NCI-H1417 (cell line): Measurements from ENCODE around the gene PTPRM.
"Not testable (repeated sequence)": the region's sequence is repeated elsewhere in the genome, so short reads cannot be mapped to it uniquely, and the experiment has no call there.

ENCODE experiments used
- DNase-seq, 3 experiments: peaks; one replicate each; lab custom pipeline; 2025; lab: John Stamatoyannopoulos, UW

The PTPRM gene

DNA sequence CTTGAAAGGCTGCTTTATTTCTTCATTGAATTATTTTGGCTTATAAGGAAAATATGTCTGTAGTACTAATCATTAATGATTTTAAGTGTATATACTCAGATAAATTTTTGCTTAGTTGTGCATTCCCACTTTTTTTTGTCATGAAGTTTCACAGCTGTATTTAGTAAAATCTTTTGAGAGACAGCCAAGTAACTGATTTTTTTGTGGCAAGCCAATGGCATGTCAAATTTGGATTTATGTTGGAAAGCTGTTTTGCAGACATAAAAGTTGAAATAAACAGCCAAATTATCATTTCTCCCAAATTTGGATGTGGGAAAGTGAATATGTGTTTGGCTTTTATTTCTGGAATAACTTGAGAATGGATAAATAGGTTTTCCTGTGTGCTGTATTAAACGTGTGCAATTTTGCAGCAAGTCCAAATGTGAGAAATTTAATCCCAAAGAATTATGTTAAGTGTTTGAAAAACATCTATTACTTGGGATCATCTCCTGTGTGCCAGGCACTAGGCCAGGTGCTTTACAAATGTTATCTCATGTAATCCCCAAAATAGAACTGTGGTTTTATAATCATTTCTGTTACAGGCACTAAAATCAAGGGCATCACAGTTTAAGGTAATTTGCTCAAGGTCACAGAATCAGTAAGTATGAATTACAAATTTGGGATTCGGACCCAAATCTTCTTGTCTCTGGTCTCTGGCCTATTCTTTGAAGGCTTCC lies 160.4 kb downstream of the PTPRM start:
- no peak for DNase-seq

DNA sequence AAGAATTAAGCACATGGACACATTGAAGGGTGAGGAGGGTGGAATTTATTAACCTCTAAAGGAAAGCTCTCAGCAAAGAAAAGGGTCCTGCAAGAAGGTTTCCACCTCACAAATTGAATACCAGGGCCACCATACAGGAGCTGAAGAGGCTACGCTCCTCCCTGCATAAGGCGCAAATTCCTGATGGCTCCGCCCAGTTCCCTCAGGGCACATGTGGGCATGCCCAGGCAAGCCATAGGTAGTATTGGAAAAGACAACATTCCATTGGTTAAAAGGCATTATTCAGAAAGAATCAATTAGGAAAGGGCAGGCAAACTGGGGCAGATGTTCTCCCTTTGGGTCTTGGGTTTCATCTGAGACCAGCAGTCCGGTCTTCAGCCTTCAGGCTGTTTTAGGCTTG lies 161.2 kb downstream of the PTPRM start:
- DNase-seq: peak in 2 of 3 experiments; percentile 12 to 24

DNA sequence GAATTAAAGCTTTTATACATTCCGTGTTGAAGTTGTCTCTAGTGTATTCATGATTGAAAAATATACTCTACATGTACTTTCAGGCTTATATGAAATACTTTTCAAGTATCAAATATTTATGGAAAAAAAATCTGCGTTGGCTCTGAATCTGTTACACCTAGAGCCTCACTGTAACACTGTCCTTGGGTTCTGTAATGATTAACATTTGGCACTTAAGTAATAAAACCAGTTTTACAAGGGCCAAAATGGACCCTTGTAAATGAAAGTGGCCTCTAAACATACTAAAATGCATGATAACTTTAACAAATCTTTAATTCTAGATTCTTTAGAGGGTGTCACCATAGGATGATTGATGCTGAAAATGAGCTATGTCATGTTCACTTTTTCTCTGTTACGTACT lies 162.8 kb downstream of the PTPRM start:
- no peak for DNase-seq

DNA sequence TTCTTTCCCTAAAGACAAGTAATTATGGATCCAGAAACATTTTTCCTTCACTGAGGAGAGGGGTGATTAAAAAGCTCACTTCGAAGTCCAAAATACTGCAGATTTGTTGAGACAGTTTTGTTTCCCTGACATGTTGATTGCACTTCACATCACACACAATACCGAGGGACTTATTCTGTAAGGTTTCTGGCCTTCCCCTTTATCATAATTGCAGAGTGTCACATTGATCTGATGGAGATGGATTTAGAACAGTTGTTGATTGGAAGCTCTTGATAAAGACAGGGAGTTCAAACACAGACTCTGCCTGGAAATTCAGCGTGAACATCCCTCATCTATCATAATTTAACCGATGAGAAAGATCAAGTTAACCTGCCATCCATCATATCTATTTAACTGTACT lies 163.6 kb downstream of the PTPRM start:
- no peak for DNase-seq

DNA sequence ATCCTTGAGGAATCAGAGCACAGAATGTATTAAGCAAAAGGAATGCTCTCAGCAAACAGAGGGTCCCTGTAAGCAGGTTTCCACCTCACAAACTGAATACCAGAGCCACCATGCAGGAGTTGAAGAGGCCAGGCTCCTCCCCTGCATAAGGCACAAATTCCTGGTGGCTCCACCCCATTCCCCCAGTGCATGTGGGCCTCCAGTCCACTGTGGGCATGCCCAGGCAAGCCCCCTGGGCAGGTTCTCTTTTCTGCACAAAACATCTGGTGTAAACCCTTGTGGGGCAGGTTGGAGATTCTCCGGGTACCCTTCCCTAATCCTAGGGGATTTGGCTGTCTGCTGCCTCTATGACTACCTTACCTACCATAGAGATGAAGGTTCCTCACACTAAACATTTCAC lies 166.5 kb downstream of the PTPRM start:
- no peak for DNase-seq

DNA sequence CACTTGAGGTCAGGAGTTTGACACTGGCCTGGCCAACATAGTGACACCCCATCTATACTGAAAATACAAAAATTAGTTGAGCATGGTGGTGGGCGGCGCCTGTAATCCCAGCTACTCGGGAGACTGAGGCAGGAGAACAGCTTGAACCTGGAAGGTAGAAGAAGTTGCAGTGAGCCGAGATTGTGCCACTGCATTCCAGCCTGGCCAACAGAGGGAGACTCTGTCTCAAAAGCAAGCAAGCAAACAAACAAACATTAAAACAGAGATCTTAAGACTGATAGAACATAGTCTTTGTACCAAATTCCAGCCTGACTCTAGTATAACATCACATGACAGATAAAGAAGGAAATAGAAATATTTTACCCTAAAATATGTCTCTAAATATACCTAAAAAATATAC lies 168.1 kb downstream of the PTPRM start:
- no peak for DNase-seq

DNA sequence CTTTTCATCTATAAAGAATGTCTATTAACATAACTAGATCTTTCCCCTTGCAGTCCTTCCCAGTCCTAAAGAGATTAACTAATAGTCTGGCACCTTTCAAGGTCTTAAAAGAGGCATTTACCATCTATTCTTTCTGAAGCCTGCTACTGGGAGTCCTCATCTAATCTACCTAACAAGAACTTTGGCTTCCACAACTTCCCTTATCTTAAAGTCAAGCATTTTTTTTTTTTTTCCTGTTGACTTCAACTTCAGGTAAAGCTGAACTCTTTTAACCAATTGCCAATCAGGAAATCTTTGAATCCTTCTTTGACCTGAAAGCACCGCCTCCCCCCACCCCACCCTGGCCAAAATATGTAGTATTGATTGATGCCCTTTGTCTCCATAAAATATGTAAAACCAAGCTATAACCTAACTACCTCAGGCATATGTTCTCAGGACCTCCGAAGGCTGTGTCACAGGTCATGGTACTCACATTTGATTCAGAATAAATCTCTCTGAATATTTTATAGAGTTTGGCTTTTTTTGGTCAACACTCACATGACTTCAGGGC lies 168.6 kb downstream of the PTPRM start:
- no peak for DNase-seq

DNA sequence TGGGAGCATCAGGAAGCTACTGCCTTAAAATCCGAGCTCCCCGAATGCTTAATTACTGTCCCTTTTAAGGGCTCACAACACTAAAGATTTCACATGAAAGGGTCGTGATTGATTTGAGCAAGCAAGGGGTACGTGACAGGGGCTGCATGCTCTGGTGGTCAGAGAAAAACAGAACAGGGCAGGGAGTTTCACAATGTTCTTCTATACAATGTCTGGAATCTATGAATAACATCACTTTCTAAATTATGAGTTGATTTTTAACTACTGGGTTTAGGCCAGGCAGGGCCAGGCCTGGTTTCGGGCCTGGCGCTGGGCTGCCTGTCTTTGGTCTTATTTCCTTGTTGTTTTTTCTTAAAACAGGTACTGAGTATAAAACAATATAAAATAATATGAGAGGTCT lies 169.4 kb downstream of the PTPRM start:
- DNase-seq: not testable (repeated sequence)

DNA sequence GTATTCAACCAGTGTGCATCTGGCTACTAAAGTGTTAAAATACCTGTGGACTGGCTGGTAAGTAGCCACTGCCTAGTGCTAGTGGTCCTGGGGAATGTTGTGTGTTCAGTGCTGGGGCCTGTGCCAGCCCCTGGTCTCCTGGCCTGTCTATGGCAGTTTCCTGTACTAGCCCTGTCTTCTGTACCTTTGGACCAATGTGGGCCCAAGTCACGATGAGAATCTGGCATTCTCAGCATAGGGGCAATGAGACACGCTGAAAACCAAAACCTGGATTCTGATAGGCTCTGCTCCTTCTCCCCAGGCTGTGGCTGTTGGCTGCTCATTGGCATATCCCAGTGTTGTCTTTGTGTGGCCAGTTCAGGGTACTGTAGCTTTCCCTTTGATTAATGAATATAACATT lies 170.4 kb downstream of the PTPRM start:
- no peak for DNase-seq

DNA sequence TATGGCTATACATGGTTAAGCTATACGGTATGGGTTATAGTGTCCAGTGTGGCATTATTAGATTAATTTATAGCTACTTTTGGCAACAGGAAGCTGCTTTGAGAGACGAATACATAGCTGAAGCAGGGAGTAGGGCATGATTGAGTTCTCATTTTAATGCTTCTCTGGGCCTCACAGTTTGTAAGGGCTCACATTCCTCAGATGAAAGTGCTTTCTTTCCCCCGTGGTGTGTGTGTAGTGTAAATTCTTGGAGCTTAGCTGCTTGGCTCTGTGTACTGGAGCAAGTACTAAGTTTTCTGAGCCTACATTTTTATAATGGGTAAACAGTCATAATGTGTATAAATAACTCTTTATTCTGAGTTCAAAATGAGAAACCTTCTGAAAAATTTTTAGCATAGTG lies 173.7 kb downstream of the PTPRM start:
- no peak for DNase-seq

DNA sequence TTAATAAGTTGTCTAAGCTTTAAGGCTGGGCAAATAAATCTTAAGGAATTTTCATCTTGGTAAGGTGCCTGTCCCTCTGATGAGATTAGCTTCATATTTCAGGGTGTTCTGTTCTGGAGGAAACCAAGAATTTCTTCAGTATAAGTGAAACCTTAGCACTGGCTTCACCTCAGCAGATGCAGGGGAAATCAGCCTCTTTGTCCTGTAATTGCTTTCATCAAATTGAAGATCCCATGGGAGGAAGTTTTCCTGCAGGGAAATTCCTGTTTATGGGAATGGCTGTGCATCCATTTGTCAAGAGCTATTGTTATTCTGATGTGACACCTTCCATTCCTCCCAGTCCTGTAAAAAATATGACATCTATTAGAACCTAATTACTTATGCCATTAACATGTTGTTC lies 174.5 kb downstream of the PTPRM start:
- peak in 1 of 3 experiments; percentile 24 for DNase-seq

DNA sequence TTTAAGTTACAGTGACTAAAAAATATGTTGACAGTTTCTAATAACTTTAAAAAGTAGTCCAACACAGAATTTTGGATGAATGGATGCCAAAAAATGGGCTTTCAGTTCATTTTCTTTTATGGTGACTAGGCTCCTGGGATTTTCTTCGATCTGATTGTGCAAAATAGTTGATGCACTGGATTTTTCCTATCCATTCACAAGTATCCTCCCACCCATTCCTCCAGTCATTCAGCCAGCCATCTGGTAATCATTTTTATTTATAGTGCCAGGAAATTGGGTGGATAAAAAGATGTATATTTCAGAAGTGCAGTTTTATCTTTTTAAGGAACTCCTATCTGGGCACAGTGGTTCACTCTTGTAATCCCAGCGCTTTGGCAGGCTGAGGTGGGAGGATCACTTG lies 175.1 kb downstream of the PTPRM start:
- DNase-seq: no peak

DNA sequence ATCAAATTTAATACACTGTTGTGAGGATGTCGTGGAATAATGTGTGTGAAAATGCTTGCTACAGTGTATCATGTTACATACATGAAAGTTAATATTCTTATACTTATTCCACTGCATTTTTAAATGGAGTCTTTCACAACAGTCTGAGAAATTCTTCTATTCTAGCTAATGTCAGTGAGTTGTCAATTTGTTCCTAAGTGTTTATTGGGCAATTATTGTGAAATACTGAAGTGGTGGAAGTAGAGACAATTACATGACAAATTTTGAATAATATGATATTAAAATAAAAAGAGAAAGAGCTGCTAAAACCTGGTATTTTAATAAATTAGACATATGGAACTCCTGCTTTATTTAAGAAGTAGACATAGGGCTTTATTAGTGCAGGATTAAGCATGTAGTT lies 176.1 kb downstream of the PTPRM start:
- no peak for DNase-seq

DNA sequence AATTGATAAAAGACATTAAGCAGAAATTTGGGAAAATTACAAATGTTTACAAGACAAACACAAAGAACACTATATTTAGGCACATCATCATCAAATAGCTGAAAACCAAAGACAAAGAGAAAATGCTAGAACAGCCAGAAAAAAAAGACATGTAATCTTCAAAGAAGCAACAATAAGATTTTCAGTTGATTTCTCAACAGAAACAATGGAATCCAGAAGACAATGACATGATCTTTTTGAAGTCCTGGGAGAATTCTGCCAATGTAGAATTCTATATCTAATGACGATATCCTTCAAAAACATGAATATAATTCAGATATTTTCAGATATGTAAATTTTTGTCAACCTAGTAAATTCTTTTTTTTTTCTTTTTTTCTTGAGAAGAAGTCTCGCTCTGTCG lies 179.0 kb downstream of the PTPRM start:
- DNase-seq: no peak

DNA sequence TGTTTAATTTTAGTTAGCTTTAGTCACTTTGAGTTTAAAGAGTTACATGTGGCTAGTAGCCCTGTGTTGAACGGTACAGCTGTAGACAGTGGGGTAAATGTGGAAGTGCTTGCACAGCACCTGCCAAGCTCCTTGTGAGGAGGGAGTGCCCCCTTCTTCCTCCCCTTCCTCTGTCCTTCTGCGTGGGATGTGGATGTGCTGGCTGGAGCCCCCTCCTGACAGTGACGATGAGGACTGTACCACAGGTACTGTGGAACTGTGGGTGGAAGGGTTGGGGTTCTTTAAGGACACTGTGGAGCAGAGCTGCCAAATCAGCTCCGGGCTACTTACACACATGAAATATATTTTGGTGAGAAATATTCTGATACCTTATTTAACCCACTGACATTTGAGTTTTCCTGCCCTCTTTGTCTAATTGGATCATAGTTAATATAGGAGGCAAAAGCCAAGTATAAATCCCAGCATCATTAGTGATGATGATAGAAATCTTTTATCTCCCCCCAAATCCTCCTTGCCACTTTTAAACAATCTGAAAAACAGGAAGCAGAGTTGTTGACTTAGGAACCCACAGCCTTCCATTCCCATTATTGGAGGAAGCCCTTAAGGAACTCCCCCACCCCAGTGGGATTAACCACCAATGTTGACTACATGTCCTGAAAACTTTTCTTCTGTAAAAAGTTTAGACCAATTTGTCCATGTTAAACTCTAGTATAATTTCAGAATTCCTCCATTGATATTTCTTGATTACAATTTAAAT lies 181.3 kb downstream of the PTPRM start:
- no peak for DNase-seq

DNA sequence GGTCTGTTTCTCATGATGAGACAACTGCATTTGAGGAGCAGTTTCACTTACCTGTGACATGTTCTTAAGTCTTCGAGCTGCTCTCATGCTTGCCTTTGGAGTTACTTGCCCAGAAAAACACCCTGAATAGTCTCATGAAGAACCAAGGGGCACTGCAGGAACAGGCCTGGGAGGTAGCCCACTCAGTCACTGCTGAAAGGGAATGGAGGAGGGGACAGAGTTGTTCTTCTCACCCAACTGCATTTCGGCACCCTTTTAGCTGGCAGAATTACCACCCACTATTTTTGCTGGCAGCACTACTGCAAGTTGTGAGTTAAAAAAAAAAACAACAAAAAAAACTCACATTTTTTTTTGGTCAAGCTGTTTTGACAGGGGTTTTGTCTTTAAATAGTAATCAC lies 181.9 kb downstream of the PTPRM start:
- DNase-seq: no peak

DNA sequence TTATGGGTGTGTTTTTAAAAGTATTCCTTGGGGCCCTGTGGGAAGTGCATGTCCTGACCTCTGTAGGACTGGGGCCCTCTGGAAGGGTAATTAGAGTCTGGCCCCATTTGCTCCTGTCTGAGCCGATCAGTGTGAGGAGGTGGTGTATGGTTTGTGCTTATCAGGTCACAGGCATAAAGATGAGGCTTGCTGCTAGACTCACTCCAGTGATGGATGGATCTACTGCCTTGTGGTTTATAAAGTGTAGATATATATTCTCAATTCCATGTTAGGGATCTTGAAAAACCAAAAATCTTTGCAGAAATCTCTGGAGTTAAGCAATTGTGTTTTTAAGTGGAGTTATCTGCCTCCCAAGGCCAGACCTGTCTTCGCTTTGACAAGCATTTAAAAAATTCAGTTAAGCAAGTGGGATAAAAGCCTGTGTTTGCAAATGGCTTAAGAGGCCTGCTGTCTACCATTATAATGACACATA lies 182.4 kb downstream of the PTPRM start:
- DNase-seq: no peak

DNA sequence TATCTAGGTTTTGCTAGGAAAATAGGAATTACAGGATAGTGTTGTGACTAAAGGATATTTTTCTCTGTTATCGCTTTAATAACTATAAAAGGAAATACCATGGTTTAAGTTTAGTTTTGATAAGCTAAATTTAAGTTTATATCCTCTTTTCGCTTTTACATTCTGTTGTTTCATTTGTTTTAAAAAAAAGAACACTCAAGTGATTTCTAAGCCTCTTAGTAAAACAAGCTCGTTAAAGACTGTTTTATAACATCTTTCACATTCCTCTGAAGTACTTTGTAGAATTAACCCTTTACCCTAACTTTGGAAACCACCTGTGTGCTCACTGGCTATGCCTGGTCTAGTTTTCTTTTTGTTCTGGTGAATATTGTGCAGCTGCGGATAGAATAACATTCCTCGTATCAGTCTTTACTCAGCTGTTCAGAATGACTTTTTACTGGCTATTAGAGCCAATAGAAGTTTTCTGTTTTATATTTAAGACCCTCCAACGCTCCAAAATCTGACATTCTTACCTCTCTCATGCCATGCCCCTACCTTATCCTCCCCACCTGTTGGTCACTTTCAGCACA lies 183.1 kb downstream of the PTPRM start:
- no peak for DNase-seq

DNA sequence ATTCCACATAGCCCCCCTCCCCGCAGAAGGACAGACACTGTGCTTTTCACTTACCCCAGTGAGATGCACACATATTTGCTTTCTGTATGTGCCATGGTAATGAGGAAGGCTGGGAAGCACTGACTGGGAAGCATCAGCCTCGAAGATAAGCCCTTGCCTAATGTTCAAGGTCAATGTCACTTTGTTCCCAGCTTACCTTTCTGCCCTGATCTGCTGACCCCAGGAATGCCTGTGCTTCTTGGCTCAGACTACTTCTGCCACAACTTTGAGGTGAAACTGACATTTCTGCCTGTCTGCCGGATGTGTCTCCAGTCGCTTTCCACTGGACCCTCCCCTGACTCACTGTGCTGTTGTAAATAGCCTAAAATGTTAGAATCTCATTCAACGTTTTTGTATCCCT lies 183.8 kb downstream of the PTPRM start:
- no peak for DNase-seq

DNA sequence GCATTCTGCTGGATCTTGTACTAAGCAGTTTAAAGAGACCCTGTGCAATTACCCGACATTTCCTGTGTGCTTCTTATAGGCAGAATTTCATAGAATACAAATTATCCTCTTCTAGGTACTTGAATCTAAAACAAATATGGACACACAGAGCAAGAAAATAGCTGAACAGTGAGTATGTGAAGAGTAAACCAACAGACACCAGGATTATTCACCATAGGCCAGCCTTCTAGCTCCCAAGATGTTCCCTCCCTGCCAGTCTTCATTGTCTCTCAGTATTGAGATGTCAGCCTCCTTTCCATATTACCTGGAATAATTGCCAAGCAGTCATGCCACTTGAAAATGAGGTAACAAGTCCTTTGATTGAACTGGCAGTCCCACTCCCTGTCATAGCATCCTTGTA lies 187.1 kb downstream of the PTPRM start:
- peak; percentile 2 to 54 (median 6) for DNase-seq

DNA sequence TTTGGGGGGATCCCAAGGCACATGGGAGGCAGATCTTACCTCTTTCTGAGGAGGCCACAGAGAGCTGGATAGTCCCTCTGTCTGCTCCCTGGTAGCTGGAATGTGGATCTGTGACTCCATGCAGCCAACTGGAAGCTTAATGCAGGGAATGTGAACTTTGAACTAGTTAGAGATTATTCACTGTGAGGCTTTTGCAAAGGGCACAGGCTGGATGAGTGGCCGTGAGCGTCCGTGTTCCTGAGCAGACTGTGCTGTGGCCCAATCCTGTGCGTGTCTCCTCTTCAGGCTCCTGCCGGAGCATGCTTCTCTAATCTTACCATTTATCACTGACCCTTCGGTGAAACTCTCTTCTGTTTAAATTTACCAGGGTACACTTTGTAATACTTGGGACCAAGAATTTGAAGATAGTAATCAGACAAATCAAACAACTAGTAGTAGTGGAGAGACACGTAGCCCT lies 187.6 kb downstream of the PTPRM start:
- no peak for DNase-seq

DNA sequence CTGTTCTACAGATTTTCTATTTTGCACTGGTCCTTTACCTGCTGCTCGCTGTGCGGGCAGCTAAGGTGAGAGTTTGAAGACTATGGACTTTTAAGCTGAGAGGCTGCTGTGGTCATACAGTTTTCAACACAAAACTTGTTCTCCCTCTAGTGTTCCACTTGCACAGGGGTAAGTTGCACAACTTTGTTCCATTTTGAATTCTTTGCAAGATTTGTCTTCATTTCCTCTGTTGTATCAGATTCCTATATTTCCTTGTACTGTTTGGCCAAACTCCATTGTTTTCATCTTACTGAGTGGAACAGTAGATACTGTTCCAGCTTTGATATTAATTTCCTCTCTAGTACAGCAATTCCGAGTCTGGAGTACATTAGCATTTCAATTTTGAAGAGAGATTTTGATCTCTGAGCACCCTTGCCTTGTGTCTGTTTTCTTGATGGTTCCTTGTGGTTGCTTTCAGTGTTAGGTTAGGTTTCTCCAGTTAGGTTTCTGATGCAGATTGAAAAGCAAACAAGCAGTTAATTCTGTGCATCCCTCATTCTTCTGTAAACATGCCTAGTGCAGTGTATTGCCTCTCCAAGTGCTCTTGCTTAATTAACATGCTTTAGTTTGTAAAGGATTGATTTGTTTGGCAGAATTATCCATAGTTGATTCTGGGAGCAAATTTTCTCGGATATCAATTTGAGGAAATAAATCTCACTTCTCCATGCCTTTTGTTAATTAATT lies 188.8 kb downstream of the PTPRM start:
- peak in 2 of 3 experiments; percentile 4 to 53 for DNase-seq
